A673 (cell line): ENCODE measurements around the gene JAG2.

Experiments
- CTCF ChIP-seq: fragments of 300-800, 200-600 bp; sonication (generic); conservative IDR thresholded peaks from 2 replicates; pipeline ENCODE4 v1.5.1; 2017; ENCODE audit warnings: low read depth, mild to moderate bottlenecking, antibody characterized with exemption, low read length, moderate library complexity, mixed read lengths
- EZH2 ChIP-seq: fragments of 200-600 bp; sonication (generic); IDR thresholded peaks from 2 replicates; pipeline ENCODE4 v1.6.1; 2017; ENCODE audit warnings: borderline replicate concordance, low read depth, mild to moderate bottlenecking, mixed read lengths, antibody characterized with exemption, low read length; ENCODE audit not compliant: poor library complexity, severe bottlenecking

- no peak for TF ChIP-seq CTCF
- no peak for TF ChIP-seq EZH2
These were observed 23.0 kb downstream of the JAG2 start for GRCh38 chr14:105145381-105146180.
